NK-92 treated with Interleukin-12 subunit alpha and Interleukin-12 subunit beta, amount 100 ng/mL, for 24 hours (cell line): ENCODE measurements around the gene PRM3.

Experiments used
- DNase-seq: peaks from one replicate; lab custom pipeline; 2025; lab: John Stamatoyannopoulos, UW

PRM3 gene

GRCh38 chr16:11242658-11243057, 30.8 kb downstream of the PRM3 start:
- no peak for DNase-seq

GRCh38 chr16:11241480-11242204, 31.8 kb downstream of the PRM3 start:
- DNase-seq: no peak

GRCh38 chr16:11240636-11241473, 32.6 kb downstream of the PRM3 start:
- DNase-seq: no peak

GRCh38 chr16:11239644-11240632, 33.5 kb downstream of the PRM3 start:
- DNase-seq: no peak

- no peak for DNase-seq
These were observed 34.9 kb downstream of the PRM3 start for GRCh38 chr16:11238272-11239202.

- no peak for DNase-seq
These were observed 36.8 kb downstream of the PRM3 start for GRCh38 chr16:11236461-11237254.

GRCh38 chr16:11235703-11235991, 37.8 kb downstream of the PRM3 start:
- DNase-seq: no peak

- no peak for DNase-seq
These were observed 38.3 kb downstream of the PRM3 start for GRCh38 chr16:11234884-11235702.

- peak; percentile 47 for DNase-seq
These were observed 39.6 kb downstream of the PRM3 start for GRCh38 chr16:11233727-11234376.

- no peak for DNase-seq
These were observed 40.3 kb downstream of the PRM3 start for GRCh38 chr16:11232852-11233726.

GRCh38 chr16:11232302-11232851, 41.1 kb downstream of the PRM3 start:
- DNase-seq: no peak

GRCh38 chr16:11231367-11231970, 42.0 kb downstream of the PRM3 start:
- DNase-seq: no peak

- DNase-seq: no peak
These were observed 43.5 kb downstream of the PRM3 start for GRCh38 chr16:11229906-11230305.

- DNase-seq: no peak
These were observed 44.0 kb downstream of the PRM3 start for GRCh38 chr16:11229432-11229831.

- DNase-seq: no peak
These were observed 47.5 kb downstream of the PRM3 start for GRCh38 chr16:11225677-11226549.
